Panc1 (cell line): ENCODE measurements around the gene ARPC1B. TPM values are rescaled to one million over a fixed set of nuclear protein-coding genes. Genes with fewer than 3 reads are reported as not detected.
"Not testable (repeated sequence)": the region's sequence is repeated elsewhere in the genome, so short reads cannot be mapped to it uniquely, and the experiment has no call there.

ENCODE experiments used
- ATAC-seq: fragments of 200-7000 bp; cut with Tn5 transposase; 2 replicates; pipeline ENCODE4 v1.9.1; 2020; ENCODE audit warnings: mild to moderate bottlenecking, moderate library complexity
- BruUV-seq: library from RNA; stranded (reverse); fragments of 400-500 nt; replicated peaks from 2 replicates; lab custom pipeline; 2021; lab: Mats Ljungman, UMichigan
- CTCF ChIA-PET: fragments of 300-600 bp; sonication (Branson Sonifier 250); formaldehyde crosslinking; loops from one replicate; lab custom pipeline; 2022; ENCODE audit warnings: antibody characterized with exemption; lab: Charles Lee
- POLR2A ChIA-PET: fragments of 300-600 bp; sonication (Branson Sonifier 250); formaldehyde crosslinking; loops from one replicate; lab custom pipeline; 2022; ENCODE audit warnings: antibody characterized with exemption; lab: Charles Lee
- DNase-seq: peaks from one replicate; pipeline ENCODE4 v3.0.0-alpha.2; 2010; ENCODE audit warnings: low read depth, low spot score
- H3K27ac ChIP-seq: 2 replicates; pipeline ENCODE4 v1.5.1; 2011; ENCODE audit warnings: mild to moderate bottlenecking, low read length, inconsistent platforms
- H3K27me3 ChIP-seq: fragments of 200-500 bp; sonication (Bioruptor generic); 2 replicates; pipeline ENCODE4 v1.6.0; 2014; ENCODE audit warnings: low read length, inconsistent platforms; ENCODE audit not compliant: control insufficient read depth, insufficient read depth
- H3K36me3 ChIP-seq: fragments of 200-500 bp; sonication (Bioruptor generic); 2 replicates; pipeline ENCODE4 v1.5.1; 2014; ENCODE audit warnings: inconsistent platforms, mild to moderate bottlenecking, low read length, moderate library complexity; ENCODE audit not compliant: control insufficient read depth, insufficient read depth
- H3K4me1 ChIP-seq: 2 replicates; pipeline ENCODE4 v1.5.1; 2011; ENCODE audit warnings: inconsistent platforms, mild to moderate bottlenecking, low read length, moderate library complexity; ENCODE audit not compliant: control insufficient read depth, insufficient read depth
- H3K4me3 ChIP-seq, 2 experiments: 2 replicates each; pipeline ENCODE4 v1.5.1; 2011 to 2012; ENCODE audit warnings: low read depth in 2 of 2, low read length in 2 of 2, mild to moderate bottlenecking in 2 of 2, inconsistent platforms in 1 of 2, moderate library complexity in 1 of 2
- H3K9me3 ChIP-seq: fragments of 200-500 bp; sonication (Bioruptor generic); 2 replicates; pipeline ENCODE4 v1.5.1; 2014; ENCODE audit warnings: low read depth, mild to moderate bottlenecking, inconsistent platforms, low read length, moderate library complexity; ENCODE audit not compliant: control insufficient read depth, insufficient read depth
- POLR2AphosphoS5 ChIP-seq: IDR thresholded peaks from 2 replicates; pipeline ENCODE4 v1.6.1; 2012; ENCODE audit warnings: mild to moderate bottlenecking, low read depth, low read length, moderate library complexity
- SIN3A ChIP-seq: IDR thresholded peaks from 2 replicates; pipeline ENCODE4 v1.6.1; 2012; ENCODE audit warnings: low read depth, mild to moderate bottlenecking, low read length, moderate library complexity, borderline replicate concordance; ENCODE audit not compliant: insufficient read depth
- TCF7L2 ChIP-seq: IDR thresholded peaks from 2 replicates; pipeline ENCODE4 v1.6.1; 2011; ENCODE audit warnings: mild to moderate bottlenecking, low read depth, low read length, inconsistent platforms
- in situ Hi-C: cut with HindIII; loops from 2 replicates; pipeline ENCODE4 v1.10.0; 2016; ENCODE audit warnings: low sequenced_read_pairs, low pct_unique_long_range_greater_than_20kb
- intact Hi-C: fragments of 100-400 bp; cut with micrococcal nuclease; formaldehyde crosslinking; loops from one replicate; pipeline ENCODE4 v1.10.0; 2022; ENCODE audit not compliant: unreplicated experiment
- total RNA-seq: library from RNA; stranded (reverse); gene quantifications from one replicate; pipeline ENCODE4 v1.2.1, GENCODE V29; 2021; ENCODE audit not compliant: unreplicated experiment
- TF ChIP-seq, protein P1 (sequence below): fragments of 450-650 bp; IDR thresholded peaks from 2 replicates; pipeline ENCODE4 v1.5.1; 2017; ENCODE audit warnings: mild to moderate bottlenecking
- TF ChIP-seq, protein P2 (sequence below), 2 experiments: IDR thresholded peaks; 2 replicates each; pipeline ENCODE4 v1.6.1; 2011 to 2012; ENCODE audit warnings: low read depth in 2 of 2, control low read depth in 1 of 2, low read length in 1 of 2, mild to moderate bottlenecking in 1 of 2, moderate library complexity in 1 of 2; ENCODE audit not compliant: insufficient read depth in 1 of 2

The ARPC1B gene
- total RNA-seq, 1 experiment from 2014 or later: 266 TPM

DNA sequence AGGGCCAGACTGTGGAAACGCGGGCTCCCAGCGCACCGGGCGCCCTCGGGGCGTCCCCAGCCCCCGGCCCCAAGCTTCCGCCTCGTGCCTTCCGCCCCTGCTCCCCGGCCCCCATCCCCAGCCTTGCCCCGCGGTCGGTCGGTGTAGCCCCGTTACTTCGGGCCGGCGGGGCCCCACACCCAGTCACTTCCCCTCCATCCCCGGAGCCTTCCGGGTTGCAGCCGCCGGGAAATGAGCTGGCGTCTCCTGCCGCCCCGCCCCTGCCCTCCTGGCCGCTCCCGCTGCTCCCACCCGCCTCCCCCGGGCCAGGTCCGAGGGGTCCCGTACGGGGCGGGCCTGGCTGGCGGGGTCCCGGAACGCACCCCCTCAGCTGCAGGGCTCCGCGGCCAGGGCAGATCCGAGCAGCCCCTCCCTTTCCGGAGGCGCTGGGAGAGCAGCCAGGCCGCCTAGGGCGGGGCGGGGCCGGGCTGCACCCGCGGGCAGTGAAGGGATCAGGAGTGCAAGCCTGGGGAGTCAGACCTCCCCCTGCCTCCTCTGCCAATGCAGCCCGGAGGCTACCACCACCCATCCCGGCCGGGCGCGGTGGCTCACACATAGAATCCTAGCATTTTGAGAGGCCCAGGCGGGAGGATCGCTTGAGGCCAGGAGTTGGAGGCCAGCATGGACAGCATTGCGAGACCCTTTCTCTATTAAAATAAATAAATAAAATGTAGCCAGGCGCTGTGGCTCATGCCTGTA, 709 bp downstream of the ARPC1B start:
- Histone ChIP-seq H3K9me3 (no peaks in the 10 kb centered on the region), H3K36me3 (no peaks in the 10 kb centered on the region; the same call in 1 of the 2 replicates), H3K27ac (peak overlapping the region; percentile 23; the same call in 1 of the 2 replicates), H3K4me3 (peak overlapping the region; percentile 63 to 81), H3K4me1 (peaks cover 36% of the 10 kb centered on the region), H3K27me3 (no peaks in the 10 kb centered on the region)
- CTCF ChIA-PET: interaction anchor here (0.7 kb wide), 1 partner anchor 338 kb away, joined by 12 read pairs; no protein-coding TSS in a partner anchor
- BruUV-seq: no TSS peak
- no peak for DNase-seq
- TF ChIP-seq POLR2AphosphoS5: peak; percentile 51; the same call in 1 of the 2 replicates
- TF ChIP-seq, protein P1, sequence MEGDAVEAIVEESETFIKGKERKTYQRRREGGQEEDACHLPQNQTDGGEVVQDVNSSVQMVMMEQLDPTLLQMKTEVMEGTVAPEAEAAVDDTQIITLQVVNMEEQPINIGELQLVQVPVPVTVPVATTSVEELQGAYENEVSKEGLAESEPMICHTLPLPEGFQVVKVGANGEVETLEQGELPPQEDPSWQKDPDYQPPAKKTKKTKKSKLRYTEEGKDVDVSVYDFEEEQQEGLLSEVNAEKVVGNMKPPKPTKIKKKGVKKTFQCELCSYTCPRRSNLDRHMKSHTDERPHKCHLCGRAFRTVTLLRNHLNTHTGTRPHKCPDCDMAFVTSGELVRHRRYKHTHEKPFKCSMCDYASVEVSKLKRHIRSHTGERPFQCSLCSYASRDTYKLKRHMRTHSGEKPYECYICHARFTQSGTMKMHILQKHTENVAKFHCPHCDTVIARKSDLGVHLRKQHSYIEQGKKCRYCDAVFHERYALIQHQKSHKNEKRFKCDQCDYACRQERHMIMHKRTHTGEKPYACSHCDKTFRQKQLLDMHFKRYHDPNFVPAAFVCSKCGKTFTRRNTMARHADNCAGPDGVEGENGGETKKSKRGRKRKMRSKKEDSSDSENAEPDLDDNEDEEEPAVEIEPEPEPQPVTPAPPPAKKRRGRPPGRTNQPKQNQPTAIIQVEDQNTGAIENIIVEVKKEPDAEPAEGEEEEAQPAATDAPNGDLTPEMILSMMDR: no peak
- in situ Hi-C loops: no loop called here
- POLR2A ChIA-PET: interaction anchor here (0.5 to 0.9 kb wide), 5 partner anchors 18 to 368 kb away, joined by 3 to 8 read pairs (median 6); no protein-coding TSS in a partner anchor
- intact Hi-C loops: no loop called here
- peak; percentile 67 for ATAC-seq

DNA sequence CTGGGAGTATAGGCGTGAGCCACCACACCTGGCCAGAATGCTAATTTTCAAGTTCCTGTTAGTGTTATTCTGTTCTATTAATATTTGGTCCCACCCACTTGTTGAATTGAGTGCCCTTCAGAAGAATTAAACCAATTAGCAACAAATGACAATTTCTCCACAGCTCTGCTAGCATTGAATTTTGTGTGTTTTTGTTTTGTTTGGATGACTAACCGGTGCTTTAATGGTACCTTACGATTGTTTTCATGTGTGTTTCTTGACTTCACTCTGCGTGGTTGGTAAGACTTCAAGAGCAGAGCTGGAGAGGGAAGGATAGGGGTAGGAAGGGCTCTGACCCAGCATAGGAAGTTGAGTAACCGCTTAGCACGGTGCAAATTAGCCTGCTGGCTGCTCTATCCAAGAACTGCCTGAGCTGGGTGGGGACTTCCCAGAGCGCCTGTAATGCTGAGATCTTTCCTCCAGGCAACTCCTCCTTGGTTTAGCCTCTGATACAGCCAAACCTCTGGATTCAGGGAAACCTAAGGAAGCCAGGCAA, 4.6 kb downstream of the ARPC1B start:
- BruUV-seq: TSS peak; percentile 34
- H3K36me3 ChIP-seq: no peaks in the 10 kb centered on the region; the same call in 1 of the 2 replicates
- no peaks in the 10 kb centered on the region for H3K9me3 ChIP-seq
- H3K4me1 ChIP-seq: peaks cover 38% of the 10 kb centered on the region
- peak overlapping the region; percentile 79 for H3K27ac ChIP-seq
- H3K27me3 ChIP-seq: no peaks in the 10 kb centered on the region
- in situ Hi-C loops (no loop called here), intact Hi-C loops (no loop called here)
- ChIA-PET POLR2A (interaction anchor here (0.6 kb wide), 1 partner anchor 22 kb away, joined by 3 read pairs; no protein-coding TSS in a partner anchor), CTCF (no interaction called here)
- no peak for DNase-seq
- TF ChIP-seq SIN3A: no peak
- no peak for TF ChIP-seq POLR2AphosphoS5
- TF ChIP-seq, protein P2, sequence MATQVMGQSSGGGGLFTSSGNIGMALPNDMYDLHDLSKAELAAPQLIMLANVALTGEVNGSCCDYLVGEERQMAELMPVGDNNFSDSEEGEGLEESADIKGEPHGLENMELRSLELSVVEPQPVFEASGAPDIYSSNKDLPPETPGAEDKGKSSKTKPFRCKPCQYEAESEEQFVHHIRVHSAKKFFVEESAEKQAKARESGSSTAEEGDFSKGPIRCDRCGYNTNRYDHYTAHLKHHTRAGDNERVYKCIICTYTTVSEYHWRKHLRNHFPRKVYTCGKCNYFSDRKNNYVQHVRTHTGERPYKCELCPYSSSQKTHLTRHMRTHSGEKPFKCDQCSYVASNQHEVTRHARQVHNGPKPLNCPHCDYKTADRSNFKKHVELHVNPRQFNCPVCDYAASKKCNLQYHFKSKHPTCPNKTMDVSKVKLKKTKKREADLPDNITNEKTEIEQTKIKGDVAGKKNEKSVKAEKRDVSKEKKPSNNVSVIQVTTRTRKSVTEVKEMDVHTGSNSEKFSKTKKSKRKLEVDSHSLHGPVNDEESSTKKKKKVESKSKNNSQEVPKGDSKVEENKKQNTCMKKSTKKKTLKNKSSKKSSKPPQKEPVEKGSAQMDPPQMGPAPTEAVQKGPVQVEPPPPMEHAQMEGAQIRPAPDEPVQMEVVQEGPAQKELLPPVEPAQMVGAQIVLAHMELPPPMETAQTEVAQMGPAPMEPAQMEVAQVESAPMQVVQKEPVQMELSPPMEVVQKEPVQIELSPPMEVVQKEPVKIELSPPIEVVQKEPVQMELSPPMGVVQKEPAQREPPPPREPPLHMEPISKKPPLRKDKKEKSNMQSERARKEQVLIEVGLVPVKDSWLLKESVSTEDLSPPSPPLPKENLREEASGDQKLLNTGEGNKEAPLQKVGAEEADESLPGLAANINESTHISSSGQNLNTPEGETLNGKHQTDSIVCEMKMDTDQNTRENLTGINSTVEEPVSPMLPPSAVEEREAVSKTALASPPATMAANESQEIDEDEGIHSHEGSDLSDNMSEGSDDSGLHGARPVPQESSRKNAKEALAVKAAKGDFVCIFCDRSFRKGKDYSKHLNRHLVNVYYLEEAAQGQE (IDR thresholded peaks at IDR 0.05; ENCODE audit: insufficient read depth in 1 of 2, low read depth in 2 of 2, low read length in 1 of 2): no peak
- TF ChIP-seq, protein P1: no peak
- no peak for TF ChIP-seq TCF7L2
- peak; percentile 50 for ATAC-seq
- H3K4me3 ChIP-seq: peak overlapping the region in 1 of 2 experiments; percentile 24; a peak in 1 of 4 replicates

DNA sequence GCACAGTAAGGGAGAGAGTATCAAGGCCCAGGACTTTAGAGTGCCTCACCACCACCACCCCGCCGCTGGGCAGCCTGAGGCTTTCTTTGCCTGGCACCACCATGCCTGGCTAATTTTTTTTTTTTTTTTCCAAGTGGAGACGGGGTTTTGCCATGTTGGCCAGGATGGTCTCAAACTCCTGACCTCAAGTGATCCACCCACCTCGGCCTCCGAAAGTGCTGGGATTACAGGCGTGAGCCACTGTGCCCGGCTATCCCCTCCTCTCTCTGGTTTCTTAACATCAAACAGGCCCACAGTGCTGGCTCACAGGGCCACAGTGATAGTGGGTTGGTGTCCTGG, 5.1 kb downstream of the ARPC1B start:
- intact Hi-C loops, H3K27me3 ChIP-seq, H3K9me3 ChIP-seq, in situ Hi-C loops, BruUV-seq, H3K36me3 ChIP-seq, CTCF ChIA-PET, DNase-seq: not testable (repeated sequence)
- peak; percentile 1; the same call in 1 of the 2 replicates for ATAC-seq
- H3K27ac ChIP-seq: peak overlapping the region; percentile 79
- POLR2A ChIA-PET: interaction anchor here (0.6 kb wide), 1 partner anchor 21 kb away, joined by 3 read pairs; no protein-coding TSS in a partner anchor
- peaks cover 38% of the 10 kb centered on the region for H3K4me1 ChIP-seq
- H3K4me3 ChIP-seq: peak overlapping the region in 1 of 2 experiments; percentile 24; a peak in 1 of 4 replicates
